NT2/D1 (cell line): Measurements from ENCODE around the gene UTP15.
A peak's percentile ranks its signal among the peaks of the same experiment; 100 is the strongest.

Experiments
- DNase-seq: peaks from one replicate; pipeline ENCODE4 v3.0.0-alpha.2; 2011; ENCODE audit warnings: low read depth, low spot score
- H3K27me3 ChIP-seq: 2 replicates; pipeline ENCODE4 v1.6.0; 2011; ENCODE audit warnings: mild to moderate bottlenecking; ENCODE audit not compliant: insufficient read length, insufficient read depth
- H3K36me3 ChIP-seq: 2 replicates; pipeline ENCODE4 v1.6.1; 2011; ENCODE audit warnings: mild to moderate bottlenecking, low read length, mixed read lengths; ENCODE audit not compliant: insufficient read depth, insufficient read length
- H3K4me1 ChIP-seq: 2 replicates; pipeline ENCODE4 v1.5.1; 2011; ENCODE audit not compliant: insufficient read depth, insufficient read length
- H3K4me3 ChIP-seq: 2 replicates; pipeline ENCODE4 v1.5.1; 2011; ENCODE audit warnings: low read depth; ENCODE audit not compliant: insufficient read length
- H3K9ac ChIP-seq: 2 replicates; pipeline ENCODE4 v1.6.0; 2011; ENCODE audit warnings: low read depth; ENCODE audit not compliant: insufficient read length
- H3K9me3 ChIP-seq: 2 replicates; pipeline ENCODE4 v1.5.1; 2011; ENCODE audit warnings: mild to moderate bottlenecking, low read length; ENCODE audit not compliant: insufficient read depth
- SUZ12 ChIP-seq: IDR thresholded peaks from 2 replicates; pipeline ENCODE4 v1.6.1; 2011; ENCODE audit not compliant: insufficient read length, insufficient read depth; ENCODE audit errors: extremely low read depth
- YY1 ChIP-seq: IDR thresholded peaks from 2 replicates; pipeline ENCODE4 v1.6.1; 2011; ENCODE audit not compliant: insufficient read length, insufficient read depth
- ZNF274 ChIP-seq: IDR thresholded peaks from 2 replicates; pipeline ENCODE4 v1.6.1; 2011; ENCODE audit warnings: mild to moderate bottlenecking, low read depth, low read length

UTP15 gene

GRCh38 chr5:73565969-73566547, 515 bp downstream of the UTP15 start:
- TF ChIP-seq ZNF274 = no peak
- TF ChIP-seq SUZ12 = no peak
- TF ChIP-seq YY1 = no peak
- no peaks in the 10 kb centered on the region for H3K27me3 ChIP-seq
- no peaks in the 10 kb centered on the region for H3K9me3 ChIP-seq
- no peaks in the 10 kb centered on the region for H3K4me1 ChIP-seq
- peak overlapping the region; percentile 95 for H3K4me3 ChIP-seq
- peaks cover 31% of the 10 kb centered on the region for H3K36me3 ChIP-seq
- no peak for DNase-seq
- peak overlapping the region; percentile 89 for H3K9ac ChIP-seq

- Histone ChIP-seq H3K36me3 (peaks cover 54% of the 10 kb centered on the region), H3K9me3 (no peaks in the 10 kb centered on the region), H3K27me3 (no peaks in the 10 kb centered on the region), H3K9ac (no peak overlapping the region), H3K4me1 (no peaks in the 10 kb centered on the region), H3K4me3 (no peak overlapping the region)
- DNase-seq = no peak
- TF ChIP-seq YY1 (no peak), SUZ12 (no peak), ZNF274 (no peak)
Observed at GRCh38 chr5:73582285-73583145, 17.0 kb downstream of the UTP15 start.

GRCh38 chr5:73587923-73588322, 22.4 kb downstream of the UTP15 start:
- Histone ChIP-seq H3K36me3 (peaks cover 8% of the 10 kb centered on the region), H3K4me1 (no peaks in the 10 kb centered on the region), H3K9me3 (no peaks in the 10 kb centered on the region), H3K9ac (no peak overlapping the region), H3K27me3 (no peaks in the 10 kb centered on the region), H3K4me3 (no peak overlapping the region)
- DNase-seq = no peak
- no peak for TF ChIP-seq ZNF274
- no peak for TF ChIP-seq YY1
- TF ChIP-seq SUZ12 = no peak

DNA sequence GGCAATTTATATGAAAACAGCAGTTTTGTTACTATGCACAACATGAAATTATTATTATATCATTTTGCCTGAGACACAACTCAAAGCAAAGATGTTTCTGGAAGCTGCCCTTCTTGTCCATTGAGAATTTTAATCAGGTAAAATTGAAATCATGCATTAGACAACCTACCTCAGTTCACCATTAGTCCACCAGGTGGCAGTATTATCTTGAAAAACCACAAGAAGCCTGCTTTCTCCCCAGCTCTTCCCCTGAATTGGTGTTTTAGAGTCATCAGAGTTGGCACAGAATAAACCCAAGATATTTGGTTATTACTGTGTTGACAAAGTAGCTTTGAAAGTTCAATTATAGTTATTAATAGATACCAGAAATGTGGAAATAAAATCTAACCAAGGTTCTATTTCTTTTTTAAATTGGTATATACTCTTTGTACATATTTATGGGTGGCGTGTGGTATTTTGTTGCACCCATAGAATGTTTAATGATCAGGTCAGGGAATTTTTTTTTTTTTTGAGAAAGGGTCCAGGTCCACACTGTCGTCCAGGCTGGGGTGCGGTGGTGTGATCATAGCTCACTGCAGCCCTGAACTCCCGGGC, 25.7 kb downstream of the UTP15 start:
- DNase-seq = peak; percentile 57
- H3K9me3 ChIP-seq = no peaks in the 10 kb centered on the region
- no peaks in the 10 kb centered on the region for H3K27me3 ChIP-seq
- no peak overlapping the region for H3K9ac ChIP-seq
- TF ChIP-seq ZNF274 (no peak), YY1 (no peak), SUZ12 (no peak)
- H3K36me3 ChIP-seq = no peaks in the 10 kb centered on the region
- H3K4me1 ChIP-seq = no peaks in the 10 kb centered on the region
- H3K4me3 ChIP-seq = no peak overlapping the region

DNA sequence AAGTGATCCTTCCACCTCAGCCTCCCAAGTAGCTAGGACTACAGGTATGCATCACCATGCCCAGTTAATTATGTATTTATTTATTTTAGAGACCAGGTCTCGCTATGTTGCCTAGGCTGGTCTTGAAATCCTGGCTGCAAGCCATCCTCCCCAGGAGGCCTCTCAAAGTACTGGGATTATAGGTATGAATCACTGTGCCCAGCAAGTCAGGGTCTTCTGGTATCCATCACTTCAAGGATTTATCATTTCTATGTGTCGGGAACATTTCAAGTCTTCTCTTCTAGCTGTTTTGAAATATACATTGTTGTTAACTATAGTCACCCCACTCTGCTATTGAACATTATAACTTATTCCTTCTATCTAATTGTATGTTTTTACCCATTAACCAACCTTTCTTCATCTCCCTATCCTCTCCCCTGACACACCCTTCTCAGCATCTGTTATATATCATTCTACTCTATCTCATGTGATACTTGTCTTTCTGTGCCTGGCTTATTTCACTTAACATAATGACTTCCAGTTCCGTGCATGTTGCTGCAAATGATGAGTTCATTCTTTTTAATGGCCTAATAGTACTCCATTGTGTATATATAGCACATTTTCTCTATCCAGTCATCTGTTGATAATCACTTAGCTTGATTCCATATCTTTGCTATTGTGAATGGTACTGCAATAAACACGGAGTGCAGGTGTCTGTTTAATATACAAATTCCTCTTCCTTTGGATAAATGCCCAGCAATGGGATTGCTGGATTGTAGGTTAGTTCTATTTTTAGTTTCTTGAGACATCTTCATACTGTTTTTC, 26.4 kb downstream of the UTP15 start:
- no peak overlapping the region for H3K9ac ChIP-seq
- no peaks in the 10 kb centered on the region for H3K4me1 ChIP-seq
- H3K4me3 ChIP-seq = no peak overlapping the region
- H3K27me3 ChIP-seq = no peaks in the 10 kb centered on the region
- no peak for DNase-seq
- TF ChIP-seq ZNF274 (no peak), YY1 (no peak), SUZ12 (no peak)
- no peaks in the 10 kb centered on the region for H3K36me3 ChIP-seq
- H3K9me3 ChIP-seq = no peaks in the 10 kb centered on the region

DNA sequence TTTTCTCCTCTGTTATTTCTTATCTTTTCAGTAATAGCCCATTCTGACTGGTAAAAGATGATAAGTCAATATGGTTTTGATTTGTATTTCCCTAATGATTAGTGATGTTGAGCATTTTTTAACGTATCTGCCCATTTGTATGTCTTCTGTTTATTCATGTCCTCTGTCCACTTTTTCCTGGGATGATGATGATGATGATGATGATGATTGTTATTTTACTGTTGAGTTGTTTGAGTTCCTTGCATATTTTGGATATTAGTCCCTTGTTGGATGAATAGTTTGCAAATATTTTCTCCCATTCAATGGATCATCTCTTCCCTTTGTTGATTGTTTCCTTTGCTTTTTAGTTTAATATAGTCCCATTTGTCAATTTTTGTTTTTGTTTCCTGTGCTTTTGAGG, 27.0 kb downstream of the UTP15 start:
- no peaks in the 10 kb centered on the region for H3K27me3 ChIP-seq
- H3K9me3 ChIP-seq = no peaks in the 10 kb centered on the region
- H3K4me1 ChIP-seq = no peaks in the 10 kb centered on the region
- H3K4me3 ChIP-seq = no peak overlapping the region
- H3K9ac ChIP-seq = no peak overlapping the region
- DNase-seq = no peak
- H3K36me3 ChIP-seq = no peaks in the 10 kb centered on the region
- TF ChIP-seq ZNF274 (no peak), SUZ12 (no peak), YY1 (no peak)
